GM21390 (cell line): Measurements from ENCODE around the gene NXPE3.
"Not testable (repeated sequence)": the region's sequence is repeated elsewhere in the genome, so short reads cannot be mapped to it uniquely, and the experiment has no call there.

ENCODE experiments used
- ATAC-seq: cut with Tn5 transposase; IDR thresholded peaks from one replicate; pipeline ENCODE4 v1.9.1; 2021; ENCODE audit not compliant: unreplicated experiment

The NXPE3 gene

GRCh38 chr3:101851072-101851770, 72.2 kb downstream of the NXPE3 start:
- no peak for ATAC-seq

GRCh38 chr3:101851850-101852714, 73.1 kb downstream of the NXPE3 start:
- no peak for ATAC-seq

GRCh38 chr3:101852983-101853840, 74.2 kb downstream of the NXPE3 start:
- ATAC-seq = no peak

GRCh38 chr3:101853982-101854381, 75.0 kb downstream of the NXPE3 start:
- no peak for ATAC-seq

GRCh38 chr3:101854608-101855304, 75.7 kb downstream of the NXPE3 start:
- no peak for ATAC-seq

- ATAC-seq = no peak
Observed at GRCh38 chr3:101857301-101857741, 78.3 kb downstream of the NXPE3 start.

GRCh38 chr3:101858464-101859030, 79.5 kb downstream of the NXPE3 start:
- no peak for ATAC-seq

GRCh38 chr3:101859882-101860448, 81.0 kb downstream of the NXPE3 start:
- no peak for ATAC-seq

- ATAC-seq = peak; percentile 61
Observed at GRCh38 chr3:101861212-101861788, 82.3 kb downstream of the NXPE3 start.

GRCh38 chr3:101861789-101862415, 82.9 kb downstream of the NXPE3 start:
- ATAC-seq = peak; percentile 2

- no peak for ATAC-seq
Observed at GRCh38 chr3:101862416-101863165, 83.6 kb downstream of the NXPE3 start.

- not testable (repeated sequence) for ATAC-seq
Observed at GRCh38 chr3:101864926-101865325, 85.9 kb downstream of the NXPE3 start.

- ATAC-seq = no peak
Observed at GRCh38 chr3:101865751-101866509, 86.9 kb downstream of the NXPE3 start.

GRCh38 chr3:101867511-101867910, 88.5 kb downstream of the NXPE3 start:
- no peak for ATAC-seq

GRCh38 chr3:101867996-101868395, 89.0 kb downstream of the NXPE3 start:
- no peak for ATAC-seq

GRCh38 chr3:101868534-101869464, 89.8 kb downstream of the NXPE3 start:
- no peak for ATAC-seq

- no peak for ATAC-seq
Observed at GRCh38 chr3:101870138-101870537, 91.1 kb downstream of the NXPE3 start.
